IMR-90 (cell line): ENCODE measurements around the gene NMRK2. TPM values are rescaled to one million over a fixed set of nuclear protein-coding genes. Genes with fewer than 3 reads are reported as not detected.

Source experiments
- ATAC-seq: fragments of 200-7000 bp; cut with Tn5 transposase; 2 replicates; pipeline ENCODE4 v1.9.1; 2020; ENCODE audit warnings: low read depth, mild to moderate bottlenecking, moderate library complexity
- BruUV-seq: library from RNA; stranded (reverse); fragments of 400-500 nt; replicated peaks from 2 replicates; lab custom pipeline; 2021; lab: Mats Ljungman, UMichigan
- CTCF ChIA-PET: fragments of 300-600 bp; formaldehyde crosslinking; extraction: SDS; loops from one replicate; lab custom pipeline; 2021; ENCODE audit warnings: antibody characterized with exemption; lab: Yijun Ruan, JAX
- POLR2A ChIA-PET: fragments of 300-600 bp; sonication (Branson Sonifier 250); formaldehyde crosslinking; loops from one replicate; lab custom pipeline; 2022; ENCODE audit warnings: antibody characterized with exemption; ENCODE audit not compliant: unreplicated experiment; lab: Charles Lee
- DNase-seq: peaks from one replicate; pipeline ENCODE4 v3.0.0; 2013
- H2AFZ ChIP-seq: replicated peaks from 2 replicates; pipeline ENCODE3; 2013; ENCODE audit warnings: low read length, mild to moderate bottlenecking; ENCODE audit not compliant: poor library complexity
- H2AK5ac ChIP-seq: 2 replicates; pipeline ENCODE4 v1.6.1; 2013; ENCODE audit warnings: low read depth, low read length, inconsistent platforms
- H2AK9ac ChIP-seq: replicated peaks from 2 replicates; pipeline ENCODE3; 2013; ENCODE audit warnings: mild to moderate bottlenecking, low read depth, low read length, moderate library complexity; ENCODE audit not compliant: poor library complexity
- H2BK120ac ChIP-seq: 2 replicates; pipeline ENCODE4 v1.6.1; 2013; ENCODE audit warnings: low read depth, low read length, inconsistent platforms
- H2BK15ac ChIP-seq: 3 replicates; pipeline ENCODE4 v1.6.1; 2013; ENCODE audit warnings: low read depth, low read length, inconsistent platforms
- H2BK20ac ChIP-seq: 2 replicates; pipeline ENCODE4 v1.6.1; 2013; ENCODE audit warnings: low read depth, mild to moderate bottlenecking, inconsistent platforms, low read length, moderate library complexity
- H2BK5ac ChIP-seq: 2 replicates; pipeline ENCODE4 v1.6.1; 2013; ENCODE audit warnings: mild to moderate bottlenecking, low read depth, low read length, inconsistent platforms; ENCODE audit not compliant: poor library complexity, severe bottlenecking
- H3K14ac ChIP-seq: replicated peaks from 2 replicates; pipeline ENCODE4 v1.6.1; 2013; ENCODE audit warnings: low read depth, low read length, inconsistent platforms
- H3K18ac ChIP-seq: 2 replicates; pipeline ENCODE4 v1.6.1; 2013; ENCODE audit warnings: low read depth, low read length, control low read depth
- H3K23ac ChIP-seq: 2 replicates; pipeline ENCODE4 v1.6.1; 2013; ENCODE audit warnings: low read depth, low read length, inconsistent platforms
- H3K27ac ChIP-seq: 2 replicates; pipeline ENCODE4 v1.5.1; 2013; ENCODE audit warnings: mild to moderate bottlenecking, control low read depth, low read length; ENCODE audit not compliant: insufficient read depth
- H3K27me3 ChIP-seq: 2 replicates; pipeline ENCODE4 v1.6.1; 2013; ENCODE audit warnings: low read length; ENCODE audit not compliant: control insufficient read depth, insufficient read depth
- H3K36me3 ChIP-seq: 2 replicates; pipeline ENCODE4 v1.6.1; 2013; ENCODE audit warnings: low read length, mixed read lengths; ENCODE audit not compliant: control insufficient read depth, insufficient read depth
- H3K4ac ChIP-seq: 2 replicates; pipeline ENCODE4 v1.6.1; 2013; ENCODE audit warnings: low read depth, low read length, inconsistent platforms
- H3K4me1 ChIP-seq: 2 replicates; pipeline ENCODE4 v1.6.1; 2013; ENCODE audit warnings: low read length, mixed read lengths; ENCODE audit not compliant: control insufficient read depth, insufficient read depth
- H3K4me2 ChIP-seq: 2 replicates; pipeline ENCODE4 v1.6.1; 2013; ENCODE audit warnings: low read depth, mild to moderate bottlenecking, control low read depth, low read length, moderate library complexity
- H3K4me3 ChIP-seq: 2 replicates; pipeline ENCODE4 v1.5.1; 2013; ENCODE audit warnings: low read depth, mild to moderate bottlenecking, control low read depth, low read length, moderate library complexity; ENCODE audit not compliant: insufficient read depth
- H3K56ac ChIP-seq: 2 replicates; pipeline ENCODE4 v1.6.1; 2013; ENCODE audit warnings: low read length, inconsistent platforms; ENCODE audit not compliant: insufficient read depth; ENCODE audit errors: extremely low read depth
- H3K79me1 ChIP-seq, 2 experiments: 2 replicates each; pipeline ENCODE4 v1.6.1; 2013; ENCODE audit warnings: low read length in 2 of 2, inconsistent platforms in 1 of 2, low read depth in 1 of 2
- H3K9ac ChIP-seq: 2 replicates; pipeline ENCODE4 v1.6.1; 2013; ENCODE audit warnings: low read depth, low read length, control low read depth
- H3K9me1 ChIP-seq: 2 replicates; pipeline ENCODE4 v1.6.1; 2013; ENCODE audit warnings: low read length, inconsistent platforms; ENCODE audit not compliant: insufficient read depth
- H3K9me3 ChIP-seq: 2 replicates; pipeline ENCODE4 v1.6.1; 2013; ENCODE audit warnings: low read length; ENCODE audit not compliant: control insufficient read depth, insufficient read depth
- H4K20me1 ChIP-seq: 2 replicates; pipeline ENCODE4 v1.6.1; 2013; ENCODE audit warnings: low read length, inconsistent platforms; ENCODE audit not compliant: insufficient read depth
- H4K5ac ChIP-seq: 2 replicates; pipeline ENCODE4 v1.6.1; 2013; ENCODE audit warnings: mild to moderate bottlenecking, low read depth, low read length, control low read depth
- H4K8ac ChIP-seq, 2 experiments: 2 replicates each; pipeline ENCODE4 v1.6.1; 2013; ENCODE audit warnings: low read depth in 2 of 2, low read length in 2 of 2, control low read depth in 1 of 2, inconsistent platforms in 1 of 2
- H4K91ac ChIP-seq: 2 replicates; pipeline ENCODE4 v1.6.1; 2013; ENCODE audit warnings: low read depth, low read length, inconsistent platforms; ENCODE audit not compliant: insufficient read depth
- BHLHE40 ChIP-seq: fragments of 150-350 bp; IDR thresholded peaks from 2 replicates; pipeline ENCODE4 v1.6.1; 2016; ENCODE audit warnings: mild to moderate bottlenecking, low read depth, low read length
- FOS ChIP-seq: fragments of 150-350 bp; IDR thresholded peaks from 2 replicates; pipeline ENCODE4 v1.6.1; 2016; ENCODE audit warnings: low read depth, low read length
- RAD21 ChIP-seq: IDR thresholded peaks from 2 replicates; pipeline ENCODE4 v1.6.1; 2012; ENCODE audit warnings: low read length, improper control_type of control experiment
- SMC3 ChIP-seq: fragments of 150-350 bp; IDR thresholded peaks from 2 replicates; pipeline ENCODE4 v1.6.1; 2016; ENCODE audit warnings: low read depth, mild to moderate bottlenecking, antibody characterized with exemption, low read length, moderate library complexity
- WGBS, 2 experiments: methylation state at CpG; one replicate each; pipeline versions ENCODE4 v1.1.5 to v1.1.7; 2013; ENCODE audit warnings: missing lambda C conversion rate in 2 of 2; ENCODE audit not compliant: insufficient read length in 1 of 2; ENCODE audit errors: extremely low coverage in 2 of 2; 5-methylcytosine and 5-hydroxymethylcytosine counted together
- dilution Hi-C: fragments of 300-500 bp; cut with HindIII; formaldehyde crosslinking; loops from one replicate; pipeline ENCODE4 v1.14.3; 2018; ENCODE audit warnings: low sequenced_read_pairs; ENCODE audit not compliant: unreplicated experiment
- in situ Hi-C: fragments of 300-500 bp; cut with MboI; formaldehyde crosslinking; loops from 3 replicates; pipeline ENCODE4 v1.14.3; 2019; ENCODE audit warnings: low sequenced_read_pairs, inconsistent platforms, mixed read lengths
- intact Hi-C: fragments of 100-400 bp; cut with micrococcal nuclease; formaldehyde crosslinking; loops from 2 replicates; pipeline ENCODE4 v1.10.0; 2022
- polyA plus RNA-seq, 3 experiments: library from polyadenylated mRNA; depleted of rRNA; stranded (reverse); fragments of >200 nt; gene quantifications; 2 replicates each; pipeline ENCODE4 v1.2.3, GENCODE V29; 2012; ENCODE audit warnings: low replicate concordance in 1 of 3
- total RNA-seq: library from RNA; depleted of rRNA; stranded (reverse); fragments of >200 nt; gene quantifications from 2 replicates; pipeline ENCODE4 v1.2.3, GENCODE V29; 2012
- TF ChIP-seq, protein P1 (sequence below): fragments of 150-350 bp; IDR thresholded peaks from 2 replicates; pipeline ENCODE4 v1.6.1; 2017; ENCODE audit warnings: mild to moderate bottlenecking, antibody characterized with exemption, low read length, low read depth
- TF ChIP-seq, protein P2 (sequence below): fragments of 150-350 bp; IDR thresholded peaks from 2 replicates; pipeline ENCODE4 v1.6.1; 2016; ENCODE audit warnings: low read depth, mild to moderate bottlenecking, low read length, moderate library complexity, borderline replicate concordance

NMRK2 gene
- total and polyA plus RNA-seq, 2 of the 4 experiments (the other 2 are of a cell fraction) = not detected

GRCh38 chr19:3979289-3979673 is 46.4 kb downstream of the NMRK2 start:
- no peak overlapping the region for H4K8ac ChIP-seq
- H3K27me3 ChIP-seq = no peaks in the 10 kb centered on the region
- no peak overlapping the region for H2BK20ac ChIP-seq
- no peak overlapping the region for H3K14ac ChIP-seq
- DNase-seq = no peak
- no peak overlapping the region for H3K9ac ChIP-seq
- H2AK9ac ChIP-seq = no peak overlapping the region
- intact Hi-C loops (no loop called here), dilution Hi-C loops (no loop called here), in situ Hi-C loops (no loop called here)
- peaks cover 14 to 88% of the 10 kb centered on the region in 2 experiments for H3K79me1 ChIP-seq
- peaks cover 95% of the 10 kb centered on the region for H4K20me1 ChIP-seq
- no peak overlapping the region for H2BK120ac ChIP-seq
- H2AK5ac ChIP-seq = no peak overlapping the region
- ATAC-seq = no peak
- no peak overlapping the region for H3K56ac ChIP-seq
- no peak overlapping the region for H3K4me3 ChIP-seq
- peaks cover 15% of the 10 kb centered on the region; the same call in 1 of the 2 replicates for H3K9me1 ChIP-seq
- H3K9me3 ChIP-seq = no peaks in the 10 kb centered on the region
- ChIA-PET CTCF (interaction anchor here (1.6 kb wide), 1 partner anchor 8 kb away, joined by 3 read pairs; no protein-coding TSS in a partner anchor), POLR2A (no interaction called here)
- peaks cover 6% of the 10 kb centered on the region for H3K4me1 ChIP-seq
- H3K23ac ChIP-seq = no peak overlapping the region
- no peak overlapping the region for H4K91ac ChIP-seq
- 98% methylated on average over 10 of the region's 18 CpGs; no CpG with 5 or more reads in 1 of the 2 experiments for WGBS, 2 experiments
- H2AFZ ChIP-seq = no peak overlapping the region
- BruUV-seq = no TSS peak
- H2BK5ac ChIP-seq = no peak overlapping the region
- H3K4ac ChIP-seq = no peak overlapping the region
- peaks cover 88% of the 10 kb centered on the region for H3K36me3 ChIP-seq
- H2BK15ac ChIP-seq = no peak overlapping the region
- H3K4me2 ChIP-seq = no peak overlapping the region
- no peak for TF ChIP-seq SMC3
- no peak for TF ChIP-seq BHLHE40
- TF ChIP-seq, protein P1, sequence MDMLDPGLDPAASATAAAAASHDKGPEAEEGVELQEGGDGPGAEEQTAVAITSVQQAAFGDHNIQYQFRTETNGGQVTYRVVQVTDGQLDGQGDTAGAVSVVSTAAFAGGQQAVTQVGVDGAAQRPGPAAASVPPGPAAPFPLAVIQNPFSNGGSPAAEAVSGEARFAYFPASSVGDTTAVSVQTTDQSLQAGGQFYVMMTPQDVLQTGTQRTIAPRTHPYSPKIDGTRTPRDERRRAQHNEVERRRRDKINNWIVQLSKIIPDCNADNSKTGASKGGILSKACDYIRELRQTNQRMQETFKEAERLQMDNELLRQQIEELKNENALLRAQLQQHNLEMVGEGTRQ = no peak
- no peak for TF ChIP-seq FOS
- TF ChIP-seq RAD21 = no peak
- TF ChIP-seq, protein P2, sequence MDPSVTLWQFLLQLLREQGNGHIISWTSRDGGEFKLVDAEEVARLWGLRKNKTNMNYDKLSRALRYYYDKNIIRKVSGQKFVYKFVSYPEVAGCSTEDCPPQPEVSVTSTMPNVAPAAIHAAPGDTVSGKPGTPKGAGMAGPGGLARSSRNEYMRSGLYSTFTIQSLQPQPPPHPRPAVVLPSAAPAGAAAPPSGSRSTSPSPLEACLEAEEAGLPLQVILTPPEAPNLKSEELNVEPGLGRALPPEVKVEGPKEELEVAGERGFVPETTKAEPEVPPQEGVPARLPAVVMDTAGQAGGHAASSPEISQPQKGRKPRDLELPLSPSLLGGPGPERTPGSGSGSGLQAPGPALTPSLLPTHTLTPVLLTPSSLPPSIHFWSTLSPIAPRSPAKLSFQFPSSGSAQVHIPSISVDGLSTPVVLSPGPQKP = no peak
- no peak overlapping the region for H3K18ac ChIP-seq
- H3K27ac ChIP-seq = no peak overlapping the region
- H4K5ac ChIP-seq = no peak overlapping the region
